NT2/D1 (cell line): ENCODE measurements around the gene PRSS56.

Experiments
- DNase-seq: peaks from one replicate; pipeline ENCODE4 v3.0.0-alpha.2; 2011; ENCODE audit warnings: low read depth, low spot score
- H3K27me3 ChIP-seq: 2 replicates; pipeline ENCODE4 v1.6.0; 2011; ENCODE audit warnings: mild to moderate bottlenecking; ENCODE audit not compliant: insufficient read length, insufficient read depth
- H3K36me3 ChIP-seq: 2 replicates; pipeline ENCODE4 v1.6.1; 2011; ENCODE audit warnings: mild to moderate bottlenecking, low read length, mixed read lengths; ENCODE audit not compliant: insufficient read depth, insufficient read length
- H3K4me1 ChIP-seq: 2 replicates; pipeline ENCODE4 v1.5.1; 2011; ENCODE audit not compliant: insufficient read depth, insufficient read length
- H3K4me3 ChIP-seq: 2 replicates; pipeline ENCODE4 v1.5.1; 2011; ENCODE audit warnings: low read depth; ENCODE audit not compliant: insufficient read length
- H3K9ac ChIP-seq: 2 replicates; pipeline ENCODE4 v1.6.0; 2011; ENCODE audit warnings: low read depth; ENCODE audit not compliant: insufficient read length
- H3K9me3 ChIP-seq: 2 replicates; pipeline ENCODE4 v1.5.1; 2011; ENCODE audit warnings: mild to moderate bottlenecking, low read length; ENCODE audit not compliant: insufficient read depth
- SUZ12 ChIP-seq: IDR thresholded peaks from 2 replicates; pipeline ENCODE4 v1.6.1; 2011; ENCODE audit not compliant: insufficient read length, insufficient read depth; ENCODE audit errors: extremely low read depth
- YY1 ChIP-seq: IDR thresholded peaks from 2 replicates; pipeline ENCODE4 v1.6.1; 2011; ENCODE audit not compliant: insufficient read length, insufficient read depth
- ZNF274 ChIP-seq: IDR thresholded peaks from 2 replicates; pipeline ENCODE4 v1.6.1; 2011; ENCODE audit warnings: mild to moderate bottlenecking, low read depth, low read length

PRSS56 gene

GRCh38 chr2:232541961-232542714 lies 21.9 kb downstream of the PRSS56 start:
- no peak for TF ChIP-seq SUZ12
- TF ChIP-seq YY1, result no peak
- TF ChIP-seq ZNF274, result no peak
- Histone ChIP-seq H3K9me3 (no peaks in the 10 kb centered on the region), H3K36me3 (peaks cover 30% of the 10 kb centered on the region), H3K4me3 (no peak overlapping the region), H3K4me1 (peaks cover 11% of the 10 kb centered on the region), H3K9ac (no peak overlapping the region), H3K27me3 (no peaks in the 10 kb centered on the region)
- DNase-seq, result no peak

- DNase-seq, result no peak
- Histone ChIP-seq H3K36me3 (peaks cover 37% of the 10 kb centered on the region), H3K4me3 (no peak overlapping the region), H3K4me1 (peaks cover 11% of the 10 kb centered on the region), H3K9ac (no peak overlapping the region), H3K27me3 (no peaks in the 10 kb centered on the region), H3K9me3 (no peaks in the 10 kb centered on the region)
- no peak for TF ChIP-seq SUZ12
- no peak for TF ChIP-seq YY1
- TF ChIP-seq ZNF274, result no peak
Observed at GRCh38 chr2:232542715-232543467, 22.7 kb downstream of the PRSS56 start.

GRCh38 chr2:232543491-232543890 lies 23.3 kb downstream of the PRSS56 start:
- Histone ChIP-seq H3K4me1 (peaks cover 11% of the 10 kb centered on the region), H3K9ac (no peak overlapping the region), H3K9me3 (peaks cover 2% of the 10 kb centered on the region; the same call in 1 of the 2 replicates), H3K4me3 (no peak overlapping the region), H3K27me3 (no peaks in the 10 kb centered on the region), H3K36me3 (peaks cover 38% of the 10 kb centered on the region)
- no peak for DNase-seq
- TF ChIP-seq ZNF274 (no peak), SUZ12 (no peak), YY1 (no peak)

- no peaks in the 10 kb centered on the region for H3K27me3 ChIP-seq
- TF ChIP-seq SUZ12 (no peak), YY1 (no peak), ZNF274 (no peak)
- DNase-seq, result no peak
- no peak overlapping the region for H3K9ac ChIP-seq
- peaks cover 7% of the 10 kb centered on the region; the same call in 1 of the 2 replicates for H3K9me3 ChIP-seq
- H3K36me3 ChIP-seq, result peaks cover 41% of the 10 kb centered on the region
- H3K4me3 ChIP-seq, result no peak overlapping the region
- peaks cover 11% of the 10 kb centered on the region for H3K4me1 ChIP-seq
Observed at GRCh38 chr2:232543928-232544631, 23.9 kb downstream of the PRSS56 start.

- no peak overlapping the region for H3K9ac ChIP-seq
- H3K27me3 ChIP-seq, result no peaks in the 10 kb centered on the region
- no peak overlapping the region for H3K4me3 ChIP-seq
- H3K9me3 ChIP-seq, result peaks cover 7% of the 10 kb centered on the region; the same call in 1 of the 2 replicates
- peaks cover 41% of the 10 kb centered on the region for H3K36me3 ChIP-seq
- H3K4me1 ChIP-seq, result peaks cover 8% of the 10 kb centered on the region
- TF ChIP-seq SUZ12 (no peak), YY1 (no peak), ZNF274 (no peak)
- no peak for DNase-seq
Observed at GRCh38 chr2:232544674-232545073, 24.5 kb downstream of the PRSS56 start.

GRCh38 chr2:232545511-232546375 lies 25.6 kb downstream of the PRSS56 start:
- H3K9me3 ChIP-seq, result peaks cover 7% of the 10 kb centered on the region; the same call in 1 of the 2 replicates

More at GRCh38 chr2:232545511-232546375, 25.6 kb downstream of the PRSS56 start:
- Histone ChIP-seq H3K4me3 (no peak overlapping the region), H3K36me3 (peaks cover 41% of the 10 kb centered on the region), H3K4me1 (no peaks in the 10 kb centered on the region), H3K9ac (no peak overlapping the region), H3K27me3 (no peaks in the 10 kb centered on the region)
- no peak for TF ChIP-seq ZNF274
- no peak for TF ChIP-seq SUZ12
- no peak for TF ChIP-seq YY1
- DNase-seq, result no peak
